SU-DHL-6 (cell line): ENCODE measurements around the gene COL4A2.

Experiments used
- CTCF ChIP-seq: fragments of 200-600 bp; sonication (generic); IDR thresholded peaks from one replicate; pipeline ENCODE4 v1.5.1; 2017; ENCODE audit warnings: antibody characterized with exemption, mild to moderate bottlenecking, low read length, moderate library complexity; ENCODE audit not compliant: insufficient read depth, poor library complexity, severe bottlenecking
- EZH2phosphoT487 ChIP-seq: fragments of 200-600 bp; sonication (generic), shearing (Covaris generic); conservative IDR thresholded peaks from 2 replicates; pipeline ENCODE4 v1.6.1; 2018; ENCODE audit warnings: mild to moderate bottlenecking, antibody characterized with exemption, low read length, moderate library complexity, mixed read lengths

DNA sequence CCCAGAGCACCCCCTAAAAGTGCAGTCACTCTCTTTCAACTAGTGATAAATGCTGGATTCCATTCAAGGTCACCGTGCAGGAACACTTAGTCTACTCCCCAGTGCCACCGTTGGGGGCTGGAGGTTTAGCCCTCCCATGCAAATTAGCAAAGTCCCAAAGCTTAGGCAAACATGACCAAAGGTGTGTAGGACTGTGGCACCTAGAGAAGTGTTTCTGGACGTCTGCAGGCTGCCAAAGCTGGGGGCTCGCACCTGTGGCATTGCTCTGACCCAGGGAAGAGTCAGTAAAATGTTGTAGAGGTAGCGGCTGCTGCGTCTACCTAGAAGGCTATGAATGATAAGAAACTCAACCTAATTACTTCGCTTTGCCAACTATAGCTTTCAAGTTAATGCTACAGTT, 14.0 kb upstream of the COL4A2 start:
- TF ChIP-seq CTCF (no peak), EZH2phosphoT487 (no peak)
